ENCODE data around the gene TCTN3. TPM values are rescaled to one million over a fixed set of nuclear protein-coding genes. Genes with fewer than 3 reads are reported as not detected.

TCTN3 gene
- total RNA-seq (2012; rRNA removed) (20.6 and 26.9 TPM in 2 replicates), polyA plus RNA-seq (2012; rRNA removed) (35.1 and 38.6 TPM in 2 replicates), Bru-seq, nascent RNA (percentile 70 among the genes with signal in this experiment), BruChase-seq, experiment 1, labeled RNA remaining after a 6-hour chase (percentile 71 among the genes with signal in this experiment), BruChase-seq, experiment 2, labeled RNA remaining after a 2-hour chase (percentile 61 among the genes with signal in this experiment)
- 20.3 and 61.4 TPM in 2 replicates for polyA plus RNA-seq (2012; cell fraction: cytosol; rRNA removed)
- 17.8 and 23.1 TPM in 2 replicates for polyA plus RNA-seq (2012; cell fraction: nucleus; rRNA removed; ENCODE audit: low replicate concordance)
- long read RNA-seq, transcript TCTN3-207 (14 exons, 2,739 nt) = major isoform, 38 of 53 reads
- long read RNA-seq, partial matches to known transcripts = 5 of 53 reads
- long read RNA-seq, other reads (novel, unspliced or antisense) = 9 of 53 reads

- DNase-seq (peak; percentile 100), ATAC-seq (ENCODE audit: low read depth) (peak; percentile 99)
- H3K18ac ChIP-seq (ENCODE audit: low read depth, low read length) = no peak within 1 kb of the TSS
- H4K91ac ChIP-seq (ENCODE audit: insufficient read depth, low read depth, low read length) = no peak within 1 kb of the TSS
- H3K36me3 ChIP-seq (ENCODE audit: control insufficient read depth, insufficient read depth, low read length) = peaks cover 8% of the 10 kb centered on the region; the same call in 1 of the 2 replicates
- dilution Hi-C loops (cut with HindIII; ENCODE audit: low sequenced_read_pairs, unreplicated experiment) (no loop called here), in situ Hi-C loops (cut with MboI; ENCODE audit: low sequenced_read_pairs) (no loop called here), intact Hi-C loops (cut with micrococcal nuclease) (loop anchor here (1.0 to 10.0 kb wide), 9 partner anchors 35 to 601 kb away; partner anchors contain the start of genes ALDH18A1, CC2D2B, CCNJ and ENTPD1)
- ChIA-PET POLR2A (ENCODE audit: unreplicated experiment) (no interaction called here), CTCF (interaction anchor here (0.6 to 3.5 kb wide), 46 partner anchors 9 to 1156 kb away, joined by 3 to 174 read pairs (median 5); partner anchors contain the start of genes CC2D2B and ENTPD1)
- peak within 1 kb of the TSS; percentile 36 for H3K27ac ChIP-seq (ENCODE audit: insufficient read depth, low read length)
- H3K4me1 ChIP-seq (ENCODE audit: control insufficient read depth, insufficient read depth, low read length) = no peaks in the 10 kb centered on the region
- no peak within 1 kb of the TSS for H4K5ac ChIP-seq (ENCODE audit: low read depth, low read length)
- H3K9ac ChIP-seq (ENCODE audit: low read depth, low read length) = peak within 1 kb of the TSS; percentile 60
- no peak within 1 kb of the TSS for H2BK15ac ChIP-seq (ENCODE audit: low read depth, low read length)
- H3K9me1 ChIP-seq (ENCODE audit: insufficient read depth, low read length) = no peaks in the 10 kb centered on the region
- H2BK120ac ChIP-seq (ENCODE audit: low read depth, low read length) = no peak within 1 kb of the TSS
- H3K56ac ChIP-seq (ENCODE audit: extremely low read depth, insufficient read depth, low read length) = peak within 1 kb of the TSS; percentile 49; the same call in 1 of the 2 replicates
- H3K4me2 ChIP-seq (ENCODE audit: low read depth, low read length) = peak within 1 kb of the TSS; percentile 82
- H3K9me3 ChIP-seq (ENCODE audit: control insufficient read depth, insufficient read depth, low read length) = no peaks in the 10 kb centered on the region
- H3K4ac ChIP-seq (ENCODE audit: low read depth, low read length) = peak within 1 kb of the TSS; percentile 42; the same call in 1 of the 2 replicates
- peak within 1 kb of the TSS; percentile 56; the same call in 1 of the 2 replicates for H3K14ac ChIP-seq (replicated peaks; ENCODE audit: low read depth, low read length)
- 0% methylated on average over 26 of the region's 53 CpGs; no CpG with 5 or more reads in 1 of the 2 experiments for WGBS, 2 experiments (ENCODE audit: extremely low coverage in 2 of 2, insufficient read length in 1 of 2)
- no peak within 1 kb of the TSS; the same call in 1 of the 2 replicates for H3K23ac ChIP-seq (ENCODE audit: low read depth, low read length)
- no peaks in the 10 kb centered on the region for H4K20me1 ChIP-seq (ENCODE audit: insufficient read depth, low read length)
- no TSS peak for BruUV-seq (replicated peaks)
- peak within 1 kb of the TSS; percentile 98 for H2AFZ ChIP-seq (replicated peaks; ENCODE audit: low read length, poor library complexity)
- peak within 1 kb of the TSS; percentile 13 to 75; a peak in 1 of 4 replicates for H4K8ac ChIP-seq (ENCODE audit: low read depth in 2 of 2, low read length in 2 of 2)
- no peak within 1 kb of the TSS for H2BK20ac ChIP-seq (ENCODE audit: low read depth, low read length)
- peak within 1 kb of the TSS; percentile 87 for H2AK9ac ChIP-seq (replicated peaks; ENCODE audit: low read depth, low read length, poor library complexity)
- H3K27me3 ChIP-seq (ENCODE audit: control insufficient read depth, insufficient read depth, low read length) = no peaks in the 10 kb centered on the region
- peaks cover 10 to 19% of the 10 kb centered on the region in 2 experiments; a peak in 3 of 4 replicates for H3K79me1 ChIP-seq (ENCODE audit: low read depth in 1 of 2, low read length in 2 of 2)
- H2BK5ac ChIP-seq (ENCODE audit: low read depth, low read length, poor library complexity, severe bottlenecking) = no peak within 1 kb of the TSS
- H2AK5ac ChIP-seq (ENCODE audit: low read depth, low read length) = peak within 1 kb of the TSS; percentile 9; the same call in 1 of the 2 replicates
- peak within 1 kb of the TSS; percentile 64 for H3K4me3 ChIP-seq (ENCODE audit: insufficient read depth, low read depth, low read length)
- no peak for TF ChIP-seq USF2 (IDR thresholded peaks at IDR 0.05; ENCODE audit: low read depth, low read length)
- TF ChIP-seq CHD1 (IDR thresholded peaks at IDR 0.05; ENCODE audit: low read depth, low read length) = no peak
- TF ChIP-seq SMC3 (IDR thresholded peaks at IDR 0.05; ENCODE audit: low read depth, low read length) = peak; percentile 93
- TF ChIP-seq RAD21 (IDR thresholded peaks at IDR 0.05; ENCODE audit: low read length) = peak; percentile 98
- no peak for TF ChIP-seq NFE2L2 (IDR thresholded peaks at IDR 0.05; ENCODE audit: low read depth, low read length)
- TF ChIP-seq POLR2A (IDR thresholded peaks at IDR 0.05; ENCODE audit: low read depth, low read length) = peak; percentile 72
- TF ChIP-seq MXI1 (IDR thresholded peaks at IDR 0.05; ENCODE audit: borderline replicate concordance, low read depth, low read length) = peak; percentile 88
- TF ChIP-seq FOS (IDR thresholded peaks at IDR 0.05; ENCODE audit: low read depth, low read length) = peak; percentile 36; the same call in 1 of the 2 replicates
- peak; percentile 46; the same call in 1 of the 2 replicates for TF ChIP-seq RFX5 (IDR thresholded peaks at IDR 0.05; ENCODE audit: low read depth, low read length)
- 0 out of 2 replicates have a peak, but pooled peaks have one; percentile 5 for TF ChIP-seq MAFK (IDR thresholded peaks at IDR 0.05; ENCODE audit: low read depth, low read length)
- TF ChIP-seq CTCF (conservative IDR thresholded peaks at IDR 0.05; ENCODE audit: low read depth, low read length) = peak; percentile 100; the same call in 1 of the 2 replicates
- TF ChIP-seq CEBPB (IDR thresholded peaks at IDR 0.05; ENCODE audit: low read depth, low read length) = no peak
- TF ChIP-seq RCOR1 (IDR thresholded peaks at IDR 0.05; ENCODE audit: insufficient replicate concordance, low read length) = peak; percentile 99
These were observed at the start of gene TCTN3 for GRCh38 chr10:95693668-95694534. TCTN3 (minus strand) TSS chr10:95693927; CDS start chr10:95693899, 28 bp downstream.
